ENCODE measurements around the gene FURIN.

GRCh38 chr15:90930861-90931574 lies 62.6 kb downstream of the FURIN start:
- TF ChIP-seq POLR2A (IDR thresholded peaks at IDR 0.05) (no peak), CTCF (IDR thresholded peaks at IDR 0.05) (no peak), POLR2AphosphoS5 (IDR thresholded peaks at IDR 0.05) (no peak), EP300 (IDR thresholded peaks at IDR 0.05) (no peak)
